Body of pancreas (tissue), 4 donors: ENCODE measurements around the gene IQSEC1.

Experiments
- CTCF ChIP-seq, 7 experiments: fragments of 450-650 bp in 4 of 7; fragments of 200-600 bp in 3 of 7; sonication (generic) in 3 of 7; IDR thresholded peaks; one replicate each; pipeline ENCODE4 v1.5.1; 2016 to 2019; ENCODE audit warnings: antibody characterized with exemption in 7 of 7
- POLR2A ChIP-seq, 3 donors: fragments of 450-650 bp; IDR thresholded peaks; one replicate each; pipeline ENCODE4 v1.6.1; 2016; ENCODE audit warnings: antibody characterized with exemption in 3 of 3, mild to moderate bottlenecking in 2 of 3

GRCh38 chr3:12985148-12985547, 88.1 kb downstream of the IQSEC1 start:
- TF ChIP-seq CTCF (IDR thresholded peaks at IDR 0.05) (no peak), POLR2A (IDR thresholded peaks at IDR 0.05) (no peak)
